Tongue (tissue), 2 donors: ENCODE results near the gene CHST1. TPM values are rescaled to one million over a fixed set of nuclear protein-coding genes. Genes with fewer than 3 reads are reported as not detected.

Source experiments
- DNase-seq: peaks from one replicate; pipeline ENCODE4 v3.0.0-alpha.2; 2015
- total RNA-seq: library from RNA; depleted of rRNA; stranded (reverse); fragments of >200 nt; gene quantifications from one replicate; pipeline ENCODE4 v1.2.3, GENCODE V29; 2014

The CHST1 gene
- total RNA-seq, 1 donor from 2014 or later, result 5.6 TPM

GRCh38 chr11:45674481-45675190, 9.2 kb upstream of the CHST1 start:
- no peak for DNase-seq

GRCh38 chr11:45673441-45673840, 8.0 kb upstream of the CHST1 start:
- no peak for DNase-seq

- DNase-seq, result no peak
Measured at GRCh38 chr11:45672593-45672992, 7.2 kb upstream of the CHST1 start.

GRCh38 chr11:45671246-45672171, 6.1 kb upstream of the CHST1 start:
- no peak for DNase-seq

- no peak for DNase-seq
Measured at GRCh38 chr11:45670386-45671135, 5.1 kb upstream of the CHST1 start.

- DNase-seq, result no peak
Measured at GRCh38 chr11:45669956-45670355, 4.5 kb upstream of the CHST1 start.

- no peak for DNase-seq
Measured at GRCh38 chr11:45669146-45669545, 3.7 kb upstream of the CHST1 start.

- DNase-seq, result no peak
Measured at GRCh38 chr11:45667929-45668680, 2.7 kb upstream of the CHST1 start.

- DNase-seq, result peak; percentile 59
Measured at GRCh38 chr11:45666648-45667642, 1.5 kb upstream of the CHST1 start.

GRCh38 chr11:45665933-45666647, 668 bp upstream of the CHST1 start:
- no peak for DNase-seq

GRCh38 chr11:45664376-45665205, 831 bp downstream of the CHST1 start:
- no peak for DNase-seq

GRCh38 chr11:45663486-45664375, 1.7 kb downstream of the CHST1 start:
- DNase-seq, result no peak

GRCh38 chr11:45662665-45663485, 2.5 kb downstream of the CHST1 start:
- DNase-seq, result peak; percentile 87

GRCh38 chr11:45662096-45662664, 3.2 kb downstream of the CHST1 start:
- peak; percentile 29 for DNase-seq

GRCh38 chr11:45661439-45662055, 3.9 kb downstream of the CHST1 start:
- peak; percentile 68 for DNase-seq
